Hematopoietic multipotent progenitor cell treated with erythropoietin and hydrocortisone succinate and interleukin-3 and kit ligand, for 17 days (in vitro differentiated cells): ENCODE results near the gene SUPT4H1.

Experiments used
- DNase-seq: peaks from one replicate; pipeline ENCODE4 v3.0.0-alpha.2; 2015; ENCODE audit warnings: low spot score

SUPT4H1 gene

GRCh38 chr17:58339755-58340404 is 12.1 kb downstream of the SUPT4H1 start:
- no peak for DNase-seq

DNA sequence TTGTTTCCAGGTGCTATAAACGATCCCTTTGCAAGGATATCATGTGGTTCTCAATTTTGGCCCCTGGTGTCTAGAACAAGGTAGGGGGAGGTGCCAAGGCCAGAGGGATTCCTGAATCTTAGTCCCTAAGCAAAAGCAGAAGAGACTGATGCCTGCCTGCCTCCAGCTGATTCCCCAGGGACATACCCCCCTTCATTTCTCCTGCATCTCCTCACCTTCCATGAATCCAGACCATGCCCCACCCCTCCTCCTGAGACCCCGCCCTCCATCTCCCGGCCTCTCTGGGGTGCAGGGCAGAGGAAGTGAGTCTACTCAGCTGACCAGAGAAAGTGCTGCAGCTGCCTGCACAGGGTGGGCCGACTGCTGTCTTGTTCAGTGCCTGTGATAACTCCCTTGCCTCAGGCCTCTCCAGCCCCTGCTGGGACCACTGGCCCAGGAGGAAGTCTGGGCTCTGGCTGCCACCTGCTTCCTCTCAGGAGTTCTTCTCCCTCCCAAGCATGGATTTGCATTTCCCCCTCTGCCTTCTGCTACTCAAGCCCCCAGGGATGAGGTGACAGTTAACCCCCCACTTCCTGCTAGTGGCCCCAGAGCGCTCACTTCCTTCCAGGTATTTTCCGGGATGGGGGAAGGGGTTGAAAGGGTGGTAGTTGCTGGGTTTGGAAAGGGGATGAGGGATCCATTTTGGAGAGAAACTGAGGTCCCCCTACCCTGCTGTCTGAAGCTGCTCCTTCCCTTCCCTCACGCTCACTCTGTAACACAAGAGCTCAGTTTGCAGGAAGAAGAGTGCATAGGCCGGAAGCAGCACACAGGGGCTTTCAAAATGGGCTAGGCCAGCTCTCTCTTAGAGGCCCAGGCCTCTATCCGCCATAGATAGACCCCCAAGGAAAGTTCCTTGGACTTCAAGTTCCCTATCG is 12.9 kb downstream of the SUPT4H1 start:
- no peak for DNase-seq

- no peak for DNase-seq
Measured at GRCh38 chr17:58338454-58338840, 13.6 kb downstream of the SUPT4H1 start.

DNA sequence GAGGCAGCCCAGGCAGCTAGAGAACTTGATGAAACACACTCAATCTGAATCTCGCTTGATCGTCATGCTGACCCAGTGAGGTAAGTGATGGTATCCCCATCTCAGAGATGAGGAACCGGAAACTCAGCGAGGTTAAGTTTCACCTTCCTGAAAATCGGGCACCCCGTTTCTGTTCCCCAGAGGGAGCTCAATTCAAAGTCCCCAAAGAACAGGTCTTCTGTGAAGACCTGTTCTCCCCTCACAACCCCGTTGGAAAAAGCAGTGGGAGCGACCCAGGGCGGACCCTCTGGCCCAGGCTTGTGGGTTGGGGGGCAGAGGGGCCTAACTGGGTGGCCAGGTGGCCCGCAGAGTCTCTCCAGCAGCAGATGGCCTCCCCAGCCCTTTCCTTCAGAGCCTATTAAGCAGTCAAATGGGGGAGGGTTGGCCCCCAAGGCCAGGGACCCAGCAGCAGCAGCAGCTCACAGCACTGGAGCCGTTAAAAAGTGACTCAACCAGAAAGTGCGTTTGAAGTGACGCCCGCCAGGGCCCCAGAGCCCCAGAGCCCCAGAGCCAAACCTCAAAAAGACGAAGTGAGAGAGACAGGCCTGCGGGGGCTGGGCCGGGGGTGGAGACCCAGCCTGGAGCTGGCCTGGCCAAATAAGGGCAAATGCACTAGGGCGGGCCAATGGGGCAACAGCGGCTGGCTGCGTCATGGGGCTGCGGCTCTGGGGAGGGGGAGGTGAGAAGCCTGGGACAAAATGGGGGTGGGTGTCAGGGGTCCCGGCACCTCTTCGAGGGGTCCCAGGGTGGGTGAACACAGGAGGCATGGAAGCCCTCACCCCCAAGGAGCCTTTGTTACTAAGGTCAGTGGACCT is 14.2 kb downstream of the SUPT4H1 start:
- peak; percentile 43 for DNase-seq

GRCh38 chr17:58337210-58337599 is 14.8 kb downstream of the SUPT4H1 start:
- DNase-seq, result peak; percentile 55

DNA sequence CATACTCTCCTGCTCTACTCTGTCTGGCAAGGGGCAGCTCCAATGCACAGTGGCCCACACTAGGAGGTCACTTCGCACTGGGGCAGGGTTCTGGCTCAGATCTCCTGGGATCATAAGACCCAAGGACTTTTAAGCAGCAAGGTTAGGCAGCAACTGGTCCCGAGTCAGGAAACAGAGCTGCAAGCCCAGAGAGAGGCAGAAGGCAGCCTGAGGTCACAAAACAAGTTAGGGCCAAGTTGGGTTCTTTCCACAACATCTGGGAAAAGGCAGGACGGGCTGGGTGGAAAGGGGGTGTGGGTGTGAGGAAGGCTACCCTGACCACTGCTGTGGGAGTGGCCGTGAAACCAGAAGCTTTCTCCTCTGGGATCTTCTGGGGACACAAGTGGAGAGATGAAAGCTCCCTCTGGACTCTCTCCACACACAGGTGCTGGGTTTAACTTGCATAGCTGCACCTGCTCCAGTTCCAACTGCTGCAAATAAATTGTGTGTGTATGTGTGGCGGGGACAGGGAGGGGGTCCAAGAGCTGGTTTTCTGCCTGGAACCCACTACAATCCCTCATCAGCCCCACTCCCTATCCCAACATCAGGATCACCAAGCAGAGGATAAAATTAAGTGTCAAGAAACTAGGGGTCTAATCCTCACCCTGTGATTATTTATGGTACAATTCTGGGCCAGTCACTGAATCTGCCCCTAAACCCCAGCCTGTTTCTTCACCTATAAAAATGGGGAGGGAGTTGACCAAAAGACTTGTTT is 15.4 kb downstream of the SUPT4H1 start:
- no peak for DNase-seq

GRCh38 chr17:58335779-58336455 is 16.1 kb downstream of the SUPT4H1 start:
- DNase-seq, result peak; percentile 48

GRCh38 chr17:58335061-58335731 is 16.8 kb downstream of the SUPT4H1 start:
- DNase-seq, result peak; percentile 31

DNA sequence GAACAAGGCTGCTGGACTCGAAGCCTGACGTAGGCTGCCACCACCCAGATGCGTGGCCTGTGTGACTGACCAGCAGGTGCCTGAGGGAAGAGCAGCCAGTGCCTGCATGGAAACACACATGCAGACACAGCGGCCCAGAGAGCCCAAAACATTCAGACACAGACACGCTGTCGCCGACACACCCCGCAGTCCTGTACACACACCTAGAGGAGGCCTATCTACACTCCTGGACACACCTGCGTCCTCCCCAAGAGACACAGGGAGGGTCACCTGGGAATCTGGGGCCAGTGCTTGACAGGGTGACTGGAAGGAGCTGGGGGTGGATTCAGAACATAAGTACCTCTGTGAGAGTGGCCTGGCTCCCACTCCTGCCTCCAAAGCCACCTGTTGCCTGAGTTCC is 17.3 kb downstream of the SUPT4H1 start:
- no peak for DNase-seq

DNA sequence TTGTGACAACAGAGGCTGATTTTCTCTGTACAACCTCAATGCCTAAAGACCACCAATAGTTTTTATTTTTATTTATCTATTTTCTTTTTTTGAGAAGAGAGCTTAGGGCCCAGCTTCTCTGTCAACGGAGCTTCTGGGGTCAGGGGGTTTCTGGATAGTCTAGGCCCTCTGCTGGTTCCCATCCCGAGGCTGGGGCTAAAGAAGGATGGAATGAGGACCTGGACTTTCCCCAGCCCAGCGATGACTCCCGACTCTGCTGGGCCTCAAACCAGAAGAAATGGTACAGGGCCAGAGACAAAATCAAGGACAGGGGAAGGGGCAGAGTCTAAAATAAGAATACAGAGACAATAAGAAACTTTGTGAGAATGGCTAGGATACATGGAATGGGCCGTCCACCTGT is 17.7 kb downstream of the SUPT4H1 start:
- DNase-seq, result no peak

DNA sequence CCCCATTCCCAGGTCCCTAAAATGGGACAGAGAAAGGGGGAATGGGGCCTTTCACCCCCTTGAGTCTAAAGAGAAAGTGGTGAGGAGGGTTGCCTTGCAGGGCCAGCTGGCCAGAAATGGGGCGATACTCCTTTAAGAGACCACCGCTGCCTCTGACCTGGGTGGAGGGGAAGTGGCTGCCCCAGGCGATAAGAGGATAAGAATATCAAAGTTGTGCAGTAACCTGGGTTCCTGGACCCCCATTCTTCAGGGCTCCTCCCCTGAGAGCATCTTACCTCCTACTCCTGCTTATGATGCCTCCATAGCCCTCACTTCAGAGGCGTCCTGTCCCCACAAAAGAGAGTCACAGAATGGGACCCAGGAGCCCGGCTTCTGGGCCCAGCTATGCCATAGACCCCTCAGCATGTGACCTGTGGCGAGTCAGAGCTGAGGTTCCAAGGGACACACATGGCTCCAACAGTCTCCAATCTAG is 18.2 kb downstream of the SUPT4H1 start:
- no peak for DNase-seq

- DNase-seq, result no peak
Measured at GRCh38 chr17:58332778-58333735, 18.9 kb downstream of the SUPT4H1 start.

- DNase-seq, result peak; percentile 74
Measured at GRCh38 chr17:58331815-58332777, 19.9 kb downstream of the SUPT4H1 start.

- peak; percentile 53 for DNase-seq
Measured at GRCh38 chr17:58330997-58331814, 20.8 kb downstream of the SUPT4H1 start.

DNA sequence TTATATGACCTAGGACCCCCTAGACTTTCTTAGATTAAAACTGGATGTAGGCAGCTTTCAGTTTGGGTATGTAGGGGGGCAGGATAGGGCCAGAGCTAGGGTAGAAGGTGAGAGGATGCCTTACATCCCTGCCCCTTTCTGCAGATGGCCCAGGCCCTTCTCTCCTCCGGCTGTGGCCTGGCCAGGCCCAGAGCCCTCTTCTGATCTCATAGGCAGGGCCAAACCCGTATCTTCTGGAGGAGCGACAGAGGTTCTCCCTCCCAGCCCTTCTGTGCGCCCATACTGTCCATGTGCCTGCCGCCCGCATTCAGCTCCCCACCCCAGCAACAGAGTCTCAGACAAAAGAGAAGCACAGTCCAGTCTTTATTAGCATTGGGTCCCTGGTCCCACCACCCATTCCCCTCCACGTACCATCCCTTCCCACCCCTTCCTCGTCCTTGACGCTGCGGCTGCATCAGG is 21.4 kb downstream of the SUPT4H1 start:
- peak; percentile 20 for DNase-seq

DNA sequence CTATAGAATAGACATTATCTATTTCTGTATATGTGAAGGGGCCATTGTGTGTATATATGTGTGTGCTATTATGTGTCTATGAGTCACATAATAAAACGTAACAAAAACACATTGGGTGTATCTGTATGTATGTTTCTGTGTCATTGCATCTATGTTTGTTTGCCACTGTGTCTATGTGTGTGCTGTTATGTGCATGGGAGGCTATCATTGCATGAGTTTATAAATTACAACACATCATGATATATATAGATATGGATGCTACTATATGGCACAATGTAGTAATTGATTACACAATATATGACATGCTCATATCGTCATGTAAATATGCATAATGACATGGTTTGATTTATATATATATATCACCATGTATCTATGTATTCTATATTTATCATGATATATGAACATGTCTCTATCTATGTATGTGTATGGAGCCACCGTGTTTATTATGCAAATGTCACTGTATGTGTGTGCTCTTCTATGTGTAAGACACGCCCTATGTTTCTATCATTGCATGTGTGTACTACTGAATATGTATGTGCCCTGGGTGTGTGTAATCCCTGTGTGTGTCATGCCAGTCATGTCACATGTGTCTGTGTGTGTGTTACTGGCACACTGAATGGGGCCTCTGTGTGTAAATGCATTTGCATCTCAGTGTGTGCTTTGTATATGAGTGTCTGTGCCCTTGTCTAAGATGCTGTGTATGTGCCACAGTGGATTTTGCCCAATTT is 22.0 kb downstream of the SUPT4H1 start:
- DNase-seq, result peak; percentile 46
